HG02571 (cell line): ENCODE results near the gene NOTUM.
"Not testable (repeated sequence)": the region's sequence is repeated elsewhere in the genome, so short reads cannot be mapped to it uniquely, and the experiment has no call there.

ENCODE experiments used
- ATAC-seq: cut with Tn5 transposase; IDR thresholded peaks from one replicate; pipeline ENCODE4 v1.9.1; 2021; ENCODE audit warnings: mild to moderate bottlenecking, moderate library complexity; ENCODE audit not compliant: unreplicated experiment

NOTUM gene

GRCh38 chr17:81996757-81997441 is 35.9 kb upstream of the NOTUM start:
- ATAC-seq, result no peak

- ATAC-seq, result no peak
Measured at GRCh38 chr17:81996232-81996756, 35.3 kb upstream of the NOTUM start.

- ATAC-seq, result no peak
Measured at GRCh38 chr17:81995463-81996231, 34.7 kb upstream of the NOTUM start.

GRCh38 chr17:81994593-81995462 is 33.8 kb upstream of the NOTUM start:
- no peak for ATAC-seq

GRCh38 chr17:81993729-81994592 is 33.0 kb upstream of the NOTUM start:
- no peak for ATAC-seq

GRCh38 chr17:81992306-81993102 is 31.5 kb upstream of the NOTUM start:
- no peak for ATAC-seq

- no peak for ATAC-seq
Measured at GRCh38 chr17:81991684-81992305, 30.8 kb upstream of the NOTUM start.

GRCh38 chr17:81990836-81991683 is 30.1 kb upstream of the NOTUM start:
- ATAC-seq, result no peak

- no peak for ATAC-seq
Measured at GRCh38 chr17:81987161-81987770, 26.3 kb upstream of the NOTUM start.

- no peak for ATAC-seq
Measured at GRCh38 chr17:81986606-81987005, 25.6 kb upstream of the NOTUM start.

GRCh38 chr17:81984773-81985410 is 23.9 kb upstream of the NOTUM start:
- no peak for ATAC-seq

- no peak for ATAC-seq
Measured at GRCh38 chr17:81983639-81984373, 22.8 kb upstream of the NOTUM start.

- no peak for ATAC-seq
Measured at GRCh38 chr17:81983011-81983638, 22.1 kb upstream of the NOTUM start.

GRCh38 chr17:81981511-81981910 is 20.5 kb upstream of the NOTUM start:
- ATAC-seq, result not testable (repeated sequence)

- no peak for ATAC-seq
Measured at GRCh38 chr17:81980707-81981343, 19.8 kb upstream of the NOTUM start.

GRCh38 chr17:81980122-81980521 is 19.1 kb upstream of the NOTUM start:
- ATAC-seq, result no peak
